Activated CD4-positive, alpha-beta T cell treated with anti-CD3 and anti-CD28 coated beads for 36 hours (primary cell): ENCODE measurements around the gene FBXO48. TPM values are rescaled to one million over a fixed set of nuclear protein-coding genes. Genes with fewer than 3 reads are reported as not detected.

ENCODE experiments used
- ATAC-seq: fragments of 200-7000 bp; cut with Tn5 transposase; one replicate; pipeline ENCODE4 v1.10.0; 2021; ENCODE audit warnings: mild to moderate bottlenecking, moderate library complexity
- CTCF ChIA-PET: fragments of 350-600 bp; sonication (Branson Sonifier 250); formaldehyde crosslinking; loops from one replicate; lab custom pipeline; 2021; ENCODE audit warnings: antibody characterized with exemption; lab: Charles Lee
- POLR2A ChIA-PET: fragments of 350-600 bp; sonication (Branson Sonifier 250); formaldehyde crosslinking; loops from one replicate; lab custom pipeline; 2021; ENCODE audit warnings: antibody characterized with exemption, inconsistent platforms; lab: Charles Lee
- DNase-seq: peaks from one replicate; pipeline ENCODE4 v3.0.0-alpha.2; 2020
- H3K27ac Mint-ChIP-seq: one replicate; pipeline ENCODE4 v1.8.0; 2021; ENCODE audit warnings: mixed read lengths
- H3K27me3 Mint-ChIP-seq: one replicate; pipeline ENCODE4 v1.8.0; 2021; ENCODE audit warnings: mixed read lengths
- H3K36me3 Mint-ChIP-seq: one replicate; pipeline ENCODE4 v1.8.0; 2021; ENCODE audit warnings: low read depth, mixed read lengths
- H3K4me1 Mint-ChIP-seq: one replicate; pipeline ENCODE4 v1.8.0; 2021; ENCODE audit warnings: mixed read lengths
- H3K4me3 Mint-ChIP-seq: one replicate; pipeline ENCODE4 v1.8.0; 2021; ENCODE audit warnings: mild to moderate bottlenecking, moderate library complexity, mixed read lengths
- H3K9me3 Mint-ChIP-seq: one replicate; pipeline ENCODE4 v1.8.0; 2021; ENCODE audit warnings: low read depth, mixed read lengths
- intact Hi-C, 2 experiments: fragments of 100-400 bp; cut with DNase I in 1 of 2; cut with micrococcal nuclease in 1 of 2; formaldehyde crosslinking; loops; one replicate each; pipeline versions ENCODE4 v1.14.2 to v1.15.1; 2022 to 2024; cut with DNase I, micrococcal nuclease
- total RNA-seq, 2 experiments: library from RNA; stranded (reverse); gene quantifications; one replicate each; pipeline ENCODE4 v1.2.3, GENCODE V29; 2021

The FBXO48 gene
- total RNA-seq, 2 experiments from 2014 or later, result 2.0 to 2.4 TPM

DNA sequence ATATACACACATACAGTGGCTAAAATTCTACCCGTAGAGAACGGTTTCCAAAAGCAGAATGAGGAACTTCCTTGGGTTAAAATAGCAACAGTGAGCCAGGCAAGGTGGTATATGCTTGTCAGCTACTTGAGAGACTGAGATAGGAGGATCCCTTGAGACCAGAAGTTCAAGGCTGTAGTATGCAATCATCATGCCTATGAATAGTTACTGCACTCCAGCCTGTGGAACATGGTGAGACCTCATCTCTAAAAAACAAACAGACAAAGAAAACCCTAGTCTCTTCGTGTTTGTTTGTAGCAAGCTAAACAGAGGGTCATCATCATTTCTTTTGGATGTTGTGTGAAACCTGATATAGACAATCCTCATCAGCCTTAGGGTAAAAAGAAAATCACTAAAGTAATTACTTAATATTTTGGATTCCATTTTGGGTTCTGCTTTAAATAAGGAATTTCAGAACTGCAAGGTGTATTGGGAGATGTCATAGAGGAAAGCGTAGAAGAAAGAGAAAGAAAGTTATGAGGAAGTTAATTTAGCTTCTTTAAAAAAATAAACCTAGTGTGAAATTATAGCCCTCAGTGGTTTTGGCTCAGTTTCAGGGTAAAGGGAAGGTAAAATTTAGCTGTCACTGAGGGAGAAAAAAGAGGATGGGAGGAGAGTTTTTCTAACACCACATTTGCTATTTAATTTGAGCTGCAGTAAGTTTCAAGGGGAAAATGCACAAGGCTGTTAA lies 55.5 kb downstream of the FBXO48 start:
- ATAC-seq (no peak), DNase-seq (no peak)
- Mint-ChIP-seq H3K27ac (no peak overlapping the region), H3K4me3 (no peak overlapping the region), H3K36me3 (peaks cover 4% of the 10 kb centered on the region), H3K9me3 (peaks cover 7% of the 10 kb centered on the region), H3K4me1 (peaks cover 5% of the 10 kb centered on the region), H3K27me3 (peaks cover 7% of the 10 kb centered on the region)
- ChIA-PET CTCF (no interaction called here), POLR2A (no interaction called here)
- intact Hi-C loops, result no loop called here

Other genes starting within 250 kb of the FBXO48 start
- gene PPP3R1, start 214.8 kb downstream of the FBXO48 start, total RNA-seq, result 10 to 100 TPM; 75.1 to 82.4 TPM
- gene CNRIP1, start 147.3 kb downstream of the FBXO48 start, total RNA-seq, result not detected
- gene PLEK, start 102.0 kb downstream of the FBXO48 start, total RNA-seq, result under 1 TPM; 0.60 to 0.89 TPM
- 1 to 10 TPM; 2.5 to 4.3 TPM for gene APLF, start 291 bp upstream of the FBXO48 start, total RNA-seq
- gene PROKR1, start 176.3 kb upstream of the FBXO48 start, total RNA-seq, result not detected